K562 (cell line): ENCODE measurements around the gene MMP24. TPM values are rescaled to one million over a fixed set of nuclear protein-coding genes. Genes with fewer than 3 reads are reported as not detected.

Source experiments
- ATAC-seq: fragments of 200-7000 bp; cut with Tn5 transposase; 3 replicates; pipeline ENCODE4 v1.9.1; 2020; ENCODE audit warnings: moderate library complexity
- BruUV-seq: library from RNA; stranded (reverse); fragments of 400-500 nt; replicated peaks from 2 replicates; lab custom pipeline; 2021; lab: Mats Ljungman, UMichigan
- CTCF ChIA-PET: fragments of 300-600 bp; formaldehyde crosslinking; extraction: SDS; loops from one replicate; lab custom pipeline; 2021; ENCODE audit warnings: low intra/inter-chr PET ratio; lab: Yijun Ruan, JAX
- POLR2A ChIA-PET: fragments of 300-600, 350-650 bp; sonication (Branson Sonifier 250); formaldehyde crosslinking; extraction: SDS; loops from one replicate; lab custom pipeline; 2021; ENCODE audit warnings: antibody characterized with exemption, inconsistent platforms; lab: Yijun Ruan, JAX
- DNase-seq, 4 experiments: peaks; one replicate each; pipeline versions ENCODE4 v3.0.0 to v3.0.0-alpha.2; 2011 to 2018; ENCODE audit warnings: low spot score in 3 of 4, mixed read lengths in 3 of 4; ENCODE audit errors: extremely low read depth in 1 of 4
- FAIRE-seq: peaks from 2 replicates; lab custom pipeline; 2011; peaks lifted over from hg19 to GRCh38; lab: Jason Lieb, UNC
- H2AFZ ChIP-seq: 2 replicates; pipeline ENCODE4 v1.6.0; 2011; ENCODE audit warnings: low read depth, low read length, control low read depth, inconsistent platforms
- H3K27ac ChIP-seq: fragments of 200-600 bp; 3 replicates; pipeline ENCODE4 v1.8.0; 2011; ENCODE audit warnings: low read depth, mild to moderate bottlenecking, control low read depth, inconsistent platforms, low read length, moderate library complexity, mixed read lengths; ENCODE audit errors: extremely low read depth
- H3K27me3 ChIP-seq, 2 experiments: fragments of 300-600 bp in 1 of 2; 2 replicates in 1 of 2; 3 replicates in 1 of 2; pipeline versions ENCODE4 v1.6.0 to v1.8.0; 2011; ENCODE audit warnings: inconsistent platforms in 2 of 2, low read length in 2 of 2, mild to moderate bottlenecking in 1 of 2, mixed read lengths in 1 of 2, moderate library complexity in 1 of 2; ENCODE audit not compliant: control insufficient read depth in 2 of 2, insufficient read depth in 2 of 2
- H3K36me3 ChIP-seq: fragments of 300-600 bp; 3 replicates; pipeline ENCODE4 v1.8.0; 2011; ENCODE audit warnings: mild to moderate bottlenecking, low read length, inconsistent platforms; ENCODE audit not compliant: control insufficient read depth, insufficient read depth
- H3K4me1 ChIP-seq, 2 experiments: fragments of 200-600 bp in 1 of 2; replicated peaks in 1 of 2; 2 replicates in 1 of 2; 3 replicates in 1 of 2; pipeline versions ENCODE4 v1.5.1 to v1.8.0; 2011; ENCODE audit warnings: inconsistent platforms in 2 of 2, low read length in 2 of 2, mild to moderate bottlenecking in 1 of 2, mixed read lengths in 1 of 2, moderate library complexity in 1 of 2; ENCODE audit not compliant: control insufficient read depth in 2 of 2, insufficient read depth in 2 of 2
- H3K4me2 ChIP-seq: 2 replicates; pipeline ENCODE4 v1.6.1; 2011; ENCODE audit warnings: low read length, control low read depth, inconsistent platforms, mixed read lengths; ENCODE audit not compliant: insufficient read depth
- H3K4me3 ChIP-seq: fragments of 200-600 bp; sonication (generic), shearing (Covaris generic); 2 replicates; pipeline ENCODE4 v1.5.1; 2016; ENCODE audit warnings: control low read depth, inconsistent platforms
- H3K79me2 ChIP-seq: fragments of 200-600 bp; 3 replicates; pipeline ENCODE4 v1.8.0; 2011; ENCODE audit warnings: low read length, inconsistent platforms; ENCODE audit not compliant: control insufficient read depth, insufficient read depth
- H3K9ac ChIP-seq, 2 experiments: 2 replicates each; pipeline versions ENCODE4 v1.6.0 to v1.6.1; 2011; ENCODE audit warnings: low read depth in 2 of 2, low read length in 2 of 2, control low read depth in 1 of 2, inconsistent platforms in 1 of 2, mild to moderate bottlenecking in 1 of 2, mixed read lengths in 1 of 2; ENCODE audit not compliant: insufficient read depth in 1 of 2
- H3K9me1 ChIP-seq: one replicate; pipeline ENCODE4 v1.6.0; 2011; ENCODE audit warnings: inconsistent platforms, mild to moderate bottlenecking, low read length, moderate library complexity; ENCODE audit not compliant: control insufficient read depth, insufficient read depth
- H3K9me3 ChIP-seq: replicated peaks from 2 replicates; pipeline ENCODE4 v1.5.1; 2011; ENCODE audit warnings: low read depth, low read length, inconsistent platforms; ENCODE audit not compliant: control insufficient read depth, insufficient read depth
- H4K20me1 ChIP-seq: replicated peaks from 2 replicates; pipeline ENCODE4 v1.6.1; 2011; ENCODE audit warnings: low read length, inconsistent platforms, mixed read lengths; ENCODE audit not compliant: control insufficient read depth, insufficient read depth
- CHD2 ChIP-seq: IDR thresholded peaks from 2 replicates; pipeline ENCODE4 v1.6.1; 2011; ENCODE audit warnings: low read depth, low read length
- DACH1 ChIP-seq: fragments of 450-650 bp; IDR thresholded peaks from 2 replicates; pipeline ENCODE4 v1.6.1; 2018; ENCODE audit not compliant: partially characterized antibody
- DPF2 ChIP-seq: fragments of 450-650 bp; IDR thresholded peaks from 2 replicates; pipeline ENCODE4 v1.6.1; 2016
- ESRRB ChIP-seq: fragments of 250-450 bp; sonication (Bioruptor Pico); IDR thresholded peaks from 2 replicates; pipeline ENCODE4 v1.5.0; 2020; ENCODE audit warnings: mild to moderate bottlenecking, moderate library complexity, borderline replicate concordance
- HMG20B ChIP-seq: fragments of 250-450 bp; sonication (Bioruptor Pico); IDR thresholded peaks from 2 replicates; pipeline ENCODE4 v1.5.0; 2021; ENCODE audit warnings: mild to moderate bottlenecking
- MECOM ChIP-seq: fragments of 250-450 bp; sonication (Bioruptor Pico); IDR thresholded peaks from 2 replicates; pipeline ENCODE4 v1.8.0; 2022; ENCODE audit warnings: inconsistent platforms
- PPARD ChIP-seq: fragments of 250-450 bp; sonication (Bioruptor Pico); IDR thresholded peaks from 2 replicates; pipeline ENCODE4 v1.8.0; 2022; ENCODE audit warnings: inconsistent platforms, mild to moderate bottlenecking, moderate library complexity
- RBM25 ChIP-seq: fragments of 200-400 bp; formaldehyde crosslinking; IDR thresholded peaks from 2 replicates; pipeline ENCODE4 v1.6.1; 2018; ENCODE audit warnings: low read length, low read depth, moderate library complexity; ENCODE audit not compliant: severe bottlenecking
- SP2 ChIP-seq: IDR thresholded peaks from 2 replicates; pipeline ENCODE4 v1.6.1; 2011; ENCODE audit warnings: mild to moderate bottlenecking, low read depth, low read length, moderate library complexity; ENCODE audit not compliant: poor library complexity, severe bottlenecking; ENCODE audit errors: extremely low read depth
- ZKSCAN8 ChIP-seq: fragments of 200-800 bp; sonication (Bioruptor generic); IDR thresholded peaks from 2 replicates; pipeline ENCODE4 v1.6.1; 2016; ENCODE audit warnings: missing genetic modification characterization, missing compliant biosample characterization
- ZNF23 ChIP-seq: fragments of 250-450 bp; sonication (Bioruptor Pico); IDR thresholded peaks from 2 replicates; pipeline ENCODE4 v1.4.0; 2020; ENCODE audit warnings: mild to moderate bottlenecking
- ZNF347 ChIP-seq: fragments of 450-650 bp; formaldehyde crosslinking; IDR thresholded peaks from 2 replicates; pipeline ENCODE4 v1.4.0; 2020; ENCODE audit warnings: low read depth, mild to moderate bottlenecking, moderate library complexity
- WGBS: fragments of 100-300 bp; shearing (Covaris generic); methylation state at CpG from one replicate; pipeline ENCODE4 v1.1.6; 2016; ENCODE audit warnings: low coverage, mixed read lengths; ENCODE audit not compliant: insufficient coverage; ENCODE audit errors: missing lambda C conversion rate; 5-methylcytosine and 5-hydroxymethylcytosine counted together
- in situ Hi-C: fragments of 300-500 bp; cut with MboI; formaldehyde crosslinking; loops from 4 replicates; pipeline ENCODE4 v1.15.0; 2018; ENCODE audit warnings: inconsistent platforms, mixed read lengths
- intact Hi-C: fragments of 100-400 bp; cut with micrococcal nuclease; formaldehyde crosslinking; loops from 2 replicates; pipeline ENCODE4 v1.14.2; 2022
- polyA plus RNA-seq, 8 experiments: library from polyadenylated mRNA; depleted of rRNA in 4 of 8; stranded (reverse) in 5 of 8; unstranded in 3 of 8; fragments of >200 nt; fragmentation: Nextera tagmentation in 2 of 8; fragmentation: Illumina TruSeq in 1 of 8; extraction: Ambion mirVana in 2 of 8; extraction: Trizol in 1 of 8; gene quantifications; 2 replicates each; pipeline versions ENCODE4 v1.2.1 to v1.2.3, GENCODE V29; 2011 to 2014; ENCODE audit warnings: inconsistent platforms in 1 of 8, missing spikeins in 1 of 8
- total RNA-seq, 7 experiments: library from RNA; depleted of rRNA in 6 of 7; stranded (reverse); fragments of >200 nt in 6 of 7; fragmentation: Illumina TruSeq in 2 of 7; extraction: Trizol in 2 of 7; gene quantifications; 2 replicates each; pipeline versions ENCODE4 v1.2.1 to v1.2.3, GENCODE V29; 2011 to 2021; ENCODE audit warnings: low replicate concordance in 1 of 7

Gene MMP24
- total and polyA plus RNA-seq, 9 of the 15 experiments (the other 6 are each of a cell fraction or from before 2014, with no cell fraction given): 0.03 to 0.07 (median 0.03) TPM; not detected in 6

DNA sequence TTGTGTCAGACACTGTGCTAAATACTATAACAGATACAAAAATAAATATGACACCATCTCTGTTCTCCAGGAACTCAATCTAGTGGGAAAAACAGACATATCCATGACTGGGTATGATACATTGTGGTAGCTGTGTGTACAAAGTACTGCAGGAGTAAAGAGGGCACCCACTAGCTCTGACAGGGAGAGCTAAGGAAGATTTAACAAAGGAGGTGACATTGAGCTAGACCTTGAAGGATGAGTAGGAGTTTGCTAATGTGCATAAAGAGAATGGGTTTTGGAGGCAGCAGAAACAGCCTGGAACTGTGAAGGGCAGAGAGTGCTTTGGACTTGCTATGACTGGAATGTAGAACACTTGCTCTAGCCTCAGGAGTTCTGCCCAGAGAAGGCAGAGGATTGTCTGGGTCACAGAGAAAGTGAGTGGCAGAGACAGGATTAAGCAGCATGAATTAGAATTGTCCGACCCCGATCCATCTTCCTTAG, 14.4 kb downstream of the MMP24 start:
- H3K9me3 ChIP-seq: no peaks in the 10 kb centered on the region
- TF ChIP-seq ZNF23 (CRISPR knock-in tag) (no peak), SP2 (no peak), DPF2 (no peak), ZNF347 (CRISPR knock-in tag) (no peak), MECOM (no peak)
- no peak overlapping the region for H2AFZ ChIP-seq
- CTCF ChIA-PET: no interaction called here
- no peaks in the 10 kb centered on the region for H3K36me3 ChIP-seq
- WGBS: 0% methylated on average over 2 of the region's 2 CpGs
- no peak for ATAC-seq
- POLR2A ChIA-PET: interaction anchor here (1.5 kb wide), 1 partner anchor 9 kb away, joined by 4 read pairs; no protein-coding TSS in a partner anchor
- no peak overlapping the region for H3K27ac ChIP-seq
- in situ Hi-C loops: loop anchor here (10.0 kb wide), 1 partner anchor 386 kb away; no protein-coding TSS in a partner anchor
- DNase-seq: no peak
- H3K9me1 ChIP-seq: no peaks in the 10 kb centered on the region
- peaks cover 5% of the 10 kb centered on the region; the same call in 1 of the 2 replicates for H4K20me1 ChIP-seq
- no peak overlapping the region for H3K4me2 ChIP-seq
- no peaks in the 10 kb centered on the region; a peak in 1 of 5 replicates for H3K4me1 ChIP-seq
- H3K4me3 ChIP-seq: no peak overlapping the region
- H3K9ac ChIP-seq: no peak overlapping the region
- no TSS peak for BruUV-seq
- H3K27me3 ChIP-seq: peaks cover 17 to 62% of the 10 kb centered on the region in 2 experiments
- H3K79me2 ChIP-seq: no peaks in the 10 kb centered on the region
- no peak for FAIRE-seq
- intact Hi-C loops: no loop called here

DNA sequence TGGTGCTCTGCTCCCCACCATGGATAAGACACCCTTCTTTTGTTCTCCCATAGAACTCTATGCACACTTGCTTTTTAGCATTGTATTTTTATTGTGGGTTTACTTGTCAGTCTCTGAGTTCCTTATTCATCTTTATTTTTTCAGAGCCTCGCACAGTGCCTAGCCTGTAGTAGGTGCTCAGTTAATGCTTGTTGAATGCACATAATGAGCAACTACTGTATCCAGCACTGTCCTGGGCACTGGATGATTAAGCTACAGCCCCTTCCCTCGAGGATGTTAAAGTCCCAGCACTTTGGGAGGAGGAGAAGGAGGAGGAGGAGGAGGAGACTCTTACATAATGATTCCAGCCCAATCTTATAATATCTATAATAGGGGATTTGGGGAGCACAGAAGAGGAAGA, 16.8 kb downstream of the MMP24 start:
- no peak overlapping the region for H3K4me2 ChIP-seq
- intact Hi-C loops: no loop called here
- peaks cover 18 to 56% of the 10 kb centered on the region in 2 experiments for H3K27me3 ChIP-seq
- TF ChIP-seq CHD2 (no peak), HMG20B (CRISPR knock-in tag) (no peak), ZKSCAN8 (CRISPR knock-in tag) (0 out of 2 replicates have a peak, but pooled peaks have one; percentile 72), ESRRB (CRISPR knock-in tag) (no peak), PPARD (no peak), DACH1 (no peak), RBM25 (peak; percentile 46)
- H3K9ac ChIP-seq: no peak overlapping the region
- no peaks in the 10 kb centered on the region for H3K9me1 ChIP-seq
- in situ Hi-C loops: loop anchor here (10.0 kb wide), 1 partner anchor 389 kb away; no protein-coding TSS in a partner anchor
- H3K27ac ChIP-seq: no peak overlapping the region
- ATAC-seq (no peak), DNase-seq (no peak), FAIRE-seq (no peak)
- BruUV-seq: no TSS peak
- H3K4me1 ChIP-seq: no peaks in the 10 kb centered on the region; a peak in 1 of 5 replicates
- ChIA-PET CTCF (no interaction called here), POLR2A (interaction anchor here (0.6 kb wide), 1 partner anchor 8 kb away, joined by 3 read pairs; no protein-coding TSS in a partner anchor)
- H2AFZ ChIP-seq: no peak overlapping the region
- 3% methylated on average over 2 of the region's 2 CpGs for WGBS
- H3K9me3 ChIP-seq: no peaks in the 10 kb centered on the region
- H3K4me3 ChIP-seq: no peak overlapping the region
- H4K20me1 ChIP-seq: peaks cover 5% of the 10 kb centered on the region; the same call in 1 of the 2 replicates
- no peaks in the 10 kb centered on the region for H3K79me2 ChIP-seq
- H3K36me3 ChIP-seq: no peaks in the 10 kb centered on the region
